ENCODE measurements around the gene EPHA3.

The EPHA3 gene

DNA sequence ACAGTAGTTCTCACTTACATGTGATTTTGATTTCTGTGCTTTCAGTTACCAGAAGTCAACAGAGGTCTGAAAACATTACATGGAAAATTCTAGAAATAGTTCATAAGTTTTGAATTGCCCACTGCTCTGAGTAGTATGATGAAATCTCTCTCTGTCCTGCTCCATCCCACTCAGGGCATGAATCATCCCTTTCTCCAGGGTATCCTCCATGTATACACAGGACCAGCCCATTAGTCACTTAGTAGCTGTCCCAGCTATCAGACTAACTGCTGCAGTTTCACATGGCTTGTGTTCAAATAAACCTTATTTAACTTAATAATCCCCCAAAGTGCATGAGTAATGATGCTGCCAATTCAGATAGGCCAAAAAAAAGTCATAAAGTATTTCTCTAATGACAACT, 38.6 kb downstream of the EPHA3 start:
- DNase-seq (ENCODE audit: low spot score), result peak; percentile 26

DNA sequence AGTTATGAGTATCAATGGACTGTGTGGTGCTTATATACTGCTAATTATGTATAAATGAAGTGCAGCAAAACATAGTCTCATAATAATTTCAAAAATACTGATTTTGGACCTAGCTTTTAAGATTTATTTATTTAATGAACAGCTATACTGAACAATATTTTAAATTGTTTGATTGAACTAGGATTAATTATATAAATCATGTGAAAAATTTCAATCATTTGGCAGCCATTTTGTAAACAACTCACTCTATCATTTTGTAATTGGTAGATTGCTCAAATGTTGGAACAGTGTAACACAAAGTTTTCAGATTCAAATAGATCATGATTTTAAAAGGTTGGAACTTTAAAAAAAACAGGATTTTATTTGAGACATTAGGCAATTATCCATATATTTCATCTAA, 47.0 kb downstream of the EPHA3 start:
- no peak for DNase-seq (ENCODE audit: low spot score)

DNA sequence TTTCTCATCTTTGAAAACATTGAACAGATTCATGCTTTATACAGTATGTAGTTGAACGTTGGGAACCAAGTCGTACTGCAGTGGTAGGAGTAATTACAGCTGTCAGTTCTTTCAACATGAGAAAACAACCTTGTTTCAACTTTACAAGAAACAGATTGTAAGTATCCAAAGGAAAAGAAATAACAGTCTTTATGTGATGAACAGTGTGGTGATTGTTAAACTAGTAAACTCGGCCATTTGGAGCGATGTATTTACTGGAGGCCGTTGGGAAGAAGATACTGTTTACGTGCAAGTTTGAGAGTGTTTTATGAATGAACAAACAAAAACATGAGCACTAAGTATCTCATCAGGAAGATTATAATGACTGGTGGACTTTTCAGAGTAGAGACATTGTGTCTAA, 48.4 kb downstream of the EPHA3 start:
- no peak for DNase-seq (ENCODE audit: low spot score)

DNA sequence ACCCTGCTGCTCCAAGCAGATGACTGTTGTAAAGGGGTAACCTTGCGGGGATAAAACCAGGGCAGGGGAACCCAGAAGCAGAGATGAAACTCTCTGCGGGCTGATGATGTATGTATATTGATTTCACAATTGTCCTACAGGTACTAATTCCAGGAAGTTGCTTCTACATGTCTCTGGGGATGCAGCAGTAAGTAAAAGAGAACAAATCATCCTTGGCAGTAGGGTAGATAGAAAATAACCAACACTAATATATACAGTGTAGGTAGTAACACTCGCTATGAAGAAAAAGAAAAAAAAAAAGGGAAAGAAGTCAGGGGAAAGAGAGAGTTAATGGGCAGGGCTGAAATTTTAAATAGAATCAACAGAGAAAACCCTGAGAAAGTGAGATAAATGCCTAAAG, 50.2 kb downstream of the EPHA3 start:
- no peak for DNase-seq (ENCODE audit: low spot score)

DNA sequence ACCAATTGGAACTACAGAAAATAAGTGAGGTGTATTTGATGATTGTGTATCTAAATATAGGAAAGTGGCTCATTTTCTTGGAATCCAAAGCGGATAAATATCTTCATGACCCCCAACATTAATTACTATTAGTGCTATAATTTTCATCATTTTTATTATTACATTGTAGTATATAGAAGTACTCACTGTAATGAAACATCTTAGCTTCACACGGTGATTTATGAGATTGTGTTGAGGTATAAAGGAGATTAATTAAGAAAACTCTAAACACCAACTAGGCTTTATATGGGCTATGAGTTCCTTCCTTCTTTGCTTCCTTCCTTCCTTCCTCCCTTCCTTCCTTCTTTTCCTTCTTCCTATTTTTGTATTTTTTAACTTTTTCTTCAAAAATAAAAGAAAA, 52.2 kb downstream of the EPHA3 start:
- DNase-seq (ENCODE audit: low spot score), result no peak

DNA sequence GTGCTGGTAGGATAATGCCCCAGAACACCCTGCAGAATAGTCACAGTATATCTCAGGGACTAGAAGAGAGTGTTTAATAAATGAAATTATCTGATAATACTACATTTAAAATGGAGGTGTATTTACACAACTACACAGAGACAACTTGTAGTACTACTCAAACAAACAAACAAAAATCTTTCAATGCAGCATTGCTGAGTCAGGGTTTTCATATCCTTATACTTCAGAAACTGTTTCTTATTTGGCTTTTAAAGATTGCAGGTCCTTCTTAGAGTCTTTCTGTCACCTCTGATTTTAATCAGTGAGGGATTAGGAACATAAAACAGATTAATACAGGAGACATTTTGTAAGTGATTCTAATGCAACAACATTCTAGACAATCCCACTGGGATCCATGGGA, 57.4 kb downstream of the EPHA3 start:
- DNase-seq (ENCODE audit: low spot score), result no peak

DNA sequence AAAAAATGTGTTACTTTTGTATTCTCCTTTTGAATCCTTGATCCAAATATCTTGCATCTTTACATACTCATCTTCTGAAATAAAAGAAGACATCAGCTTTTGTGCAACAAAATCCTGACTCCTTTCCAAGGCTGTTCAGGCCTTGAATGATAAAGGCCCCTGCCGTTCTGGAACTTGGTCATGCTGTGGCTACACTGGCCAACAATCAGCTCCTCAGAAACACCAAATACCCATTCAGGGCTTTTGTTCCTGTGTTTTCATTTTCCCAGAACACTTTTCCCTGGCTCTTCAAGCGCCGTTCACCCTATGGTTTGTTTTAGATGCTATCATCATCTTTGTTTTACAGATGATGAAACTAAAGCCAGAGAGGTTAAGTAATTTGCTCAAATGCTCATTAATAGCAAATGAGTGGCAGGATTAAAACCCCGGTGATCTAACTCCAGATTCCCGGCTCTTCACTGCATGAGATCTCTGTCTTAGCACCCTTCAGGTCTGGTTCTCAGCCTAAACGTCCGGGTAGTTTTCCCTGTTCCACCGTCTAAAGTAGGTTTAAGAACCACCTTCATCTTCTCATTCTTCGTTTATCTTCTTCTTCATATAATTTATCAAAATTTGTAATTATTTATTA, 58.3 kb downstream of the EPHA3 start:
- no peak for DNase-seq (ENCODE audit: low spot score)

DNA sequence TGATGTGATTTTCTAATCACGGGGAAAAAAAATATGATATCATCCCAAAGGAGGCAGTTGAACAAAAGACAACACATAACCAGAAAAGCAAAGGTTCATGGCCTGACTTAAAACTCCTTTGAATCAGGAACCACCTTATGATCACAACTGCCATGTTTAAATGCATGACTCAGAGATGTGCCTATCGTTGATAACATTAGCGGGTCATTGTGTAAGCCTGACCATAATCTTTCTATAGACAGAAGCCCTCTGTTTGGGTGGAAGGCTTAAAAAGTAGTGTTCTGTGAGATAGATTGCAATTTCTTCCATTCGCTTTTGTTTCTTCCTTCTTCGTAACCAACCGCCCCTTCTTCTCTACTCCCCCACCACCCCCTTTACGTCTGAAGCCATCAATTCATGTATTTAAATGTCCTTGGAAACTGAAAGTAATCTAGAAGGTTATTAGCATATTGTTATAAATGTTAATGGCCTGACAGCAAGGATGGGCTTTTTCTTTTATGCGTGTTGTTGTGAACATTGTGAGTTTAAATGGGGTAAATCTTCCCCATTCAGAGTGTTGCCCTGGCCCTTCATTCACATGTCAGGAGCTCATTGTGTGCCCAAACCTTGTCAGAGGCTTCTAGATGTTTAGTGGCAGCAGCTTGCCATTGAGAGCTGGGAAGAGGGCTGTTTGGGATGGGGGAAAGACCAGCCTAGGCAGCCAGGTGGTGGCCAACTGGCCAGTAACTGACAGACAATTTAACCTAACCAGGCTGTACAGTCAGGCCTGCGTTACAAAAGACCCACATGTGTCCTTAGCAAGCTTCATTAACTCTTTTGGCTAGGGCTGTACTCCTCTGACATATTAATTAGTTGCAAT, 64.5 kb downstream of the EPHA3 start:
- DNase-seq (ENCODE audit: low spot score), result no peak

DNA sequence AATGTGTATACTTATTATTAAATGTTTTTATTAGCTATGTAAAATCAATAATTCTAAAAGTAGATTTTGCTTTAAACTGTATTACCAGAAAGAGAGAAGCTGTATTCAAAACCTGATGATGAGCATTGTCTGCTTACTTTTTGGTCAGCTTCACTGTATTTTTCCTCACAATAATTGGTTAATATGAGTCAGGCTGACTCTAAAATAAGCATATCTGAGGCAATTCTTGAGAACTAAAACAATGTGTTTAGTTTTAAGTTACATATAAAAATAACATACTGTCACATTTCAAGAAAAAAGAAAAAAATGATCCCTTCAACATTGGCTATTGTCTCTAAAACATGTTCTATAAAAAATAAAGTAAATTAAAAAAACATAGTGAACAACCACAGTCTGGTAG, 66.1 kb downstream of the EPHA3 start:
- DNase-seq (ENCODE audit: low spot score), result no peak

DNA sequence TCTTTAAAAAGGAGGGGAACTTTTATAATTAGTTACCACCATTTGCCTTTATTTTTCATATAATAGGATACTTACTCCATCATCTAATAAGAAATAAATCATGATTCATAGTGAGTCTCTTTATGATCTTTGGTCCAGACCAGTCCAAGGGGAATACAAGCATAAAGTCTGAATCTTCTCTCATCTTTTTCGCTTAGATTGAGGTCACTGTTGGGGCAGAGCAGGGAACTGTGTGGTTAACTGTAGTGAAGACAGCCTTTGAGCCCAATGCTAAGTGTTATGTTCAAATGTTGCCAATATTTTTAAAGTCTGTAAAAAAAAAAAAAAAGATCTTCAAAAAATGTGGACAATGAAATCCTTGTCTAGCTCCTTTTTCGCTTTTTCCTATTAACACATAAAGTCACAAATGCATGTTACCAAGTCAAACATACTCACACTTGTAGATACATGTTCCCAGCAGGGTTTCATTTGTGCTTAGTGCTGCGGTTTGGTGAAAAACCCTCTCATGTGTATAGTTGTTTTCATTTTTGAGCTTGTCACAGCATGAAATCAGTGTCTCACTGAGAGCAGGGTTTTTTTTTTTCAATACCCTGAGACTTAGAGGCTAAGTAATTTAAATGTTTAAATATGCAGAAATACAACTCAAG, 72.1 kb downstream of the EPHA3 start:
- DNase-seq (ENCODE audit: low spot score), result no peak

DNA sequence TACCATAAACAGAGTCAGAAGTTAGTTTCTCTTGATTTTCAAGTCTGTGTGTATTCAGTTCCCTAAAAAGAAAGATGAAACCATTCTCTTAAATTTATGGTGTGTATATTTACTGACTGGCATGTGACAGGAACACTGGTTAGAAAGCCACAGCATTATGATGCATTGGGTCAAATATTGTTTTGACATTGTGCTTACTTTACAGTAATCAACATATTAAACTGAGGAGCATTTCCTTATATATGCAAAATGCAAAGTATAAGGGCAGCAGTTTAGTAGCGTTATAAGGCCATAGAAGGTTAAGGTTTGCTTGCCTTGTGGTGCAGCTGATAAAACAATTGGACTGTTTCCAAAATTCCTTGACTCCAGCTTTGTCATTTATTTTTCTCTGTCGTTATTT, 72.9 kb downstream of the EPHA3 start:
- DNase-seq (ENCODE audit: low spot score), result no peak

DNA sequence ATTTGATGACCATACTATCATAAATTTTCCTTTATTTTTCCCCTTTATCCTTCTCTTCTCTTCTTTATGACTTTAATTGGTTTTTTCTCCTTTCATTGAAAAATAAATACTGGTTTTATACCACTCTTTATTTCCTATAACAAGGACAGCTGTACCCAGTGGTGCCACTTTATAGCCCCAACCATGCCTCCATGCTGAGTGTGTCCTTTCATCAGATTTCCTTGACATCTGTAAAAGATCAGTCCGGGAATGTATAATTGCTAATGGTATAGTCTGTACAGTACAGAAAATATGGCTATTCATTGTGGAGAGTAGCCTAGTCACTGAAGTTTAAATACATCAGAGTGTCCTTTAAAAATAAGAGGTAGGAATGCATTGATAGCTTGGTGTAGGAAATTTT, 74.6 kb downstream of the EPHA3 start:
- no peak for DNase-seq (ENCODE audit: low spot score)

DNA sequence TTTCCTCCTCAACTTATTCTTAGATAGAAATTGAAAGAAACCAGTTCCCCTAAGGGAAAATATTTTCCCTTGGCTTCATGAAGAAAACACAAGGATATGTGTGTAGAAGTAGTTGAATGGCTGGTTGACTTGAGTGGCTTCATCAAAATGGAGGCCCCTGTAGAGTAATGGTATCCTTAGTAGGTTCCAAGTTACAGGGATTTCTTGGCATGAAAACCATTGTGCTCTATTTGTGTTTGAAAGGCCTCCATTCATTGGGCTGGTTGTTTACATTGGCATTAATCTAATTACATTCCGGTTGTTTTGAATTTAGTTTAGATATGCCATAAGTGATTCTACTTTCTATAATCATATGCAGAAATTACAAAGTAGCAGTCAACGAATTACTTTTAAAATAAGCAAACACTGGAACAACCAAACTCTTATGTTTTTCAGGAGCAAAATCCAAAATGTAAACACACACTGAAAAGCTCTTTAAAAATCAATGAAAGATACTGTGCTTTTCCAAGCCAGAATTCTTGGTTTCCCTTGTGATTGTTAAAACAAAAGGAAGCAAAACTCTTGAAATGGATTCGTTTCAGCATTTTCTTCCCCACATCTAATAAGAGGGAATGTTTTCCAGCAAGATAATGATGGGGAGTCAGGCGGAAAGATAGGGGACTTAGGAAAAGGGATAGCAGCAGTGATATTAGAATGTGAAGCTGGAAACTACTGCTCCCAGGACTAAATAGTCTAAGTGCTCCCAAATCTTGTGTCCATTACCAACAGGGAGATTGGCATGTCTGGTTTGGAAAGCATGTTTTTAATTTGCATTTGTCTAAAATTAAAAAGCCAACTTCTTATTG, 77.0 kb downstream of the EPHA3 start:
- no peak for DNase-seq (ENCODE audit: low spot score)

DNA sequence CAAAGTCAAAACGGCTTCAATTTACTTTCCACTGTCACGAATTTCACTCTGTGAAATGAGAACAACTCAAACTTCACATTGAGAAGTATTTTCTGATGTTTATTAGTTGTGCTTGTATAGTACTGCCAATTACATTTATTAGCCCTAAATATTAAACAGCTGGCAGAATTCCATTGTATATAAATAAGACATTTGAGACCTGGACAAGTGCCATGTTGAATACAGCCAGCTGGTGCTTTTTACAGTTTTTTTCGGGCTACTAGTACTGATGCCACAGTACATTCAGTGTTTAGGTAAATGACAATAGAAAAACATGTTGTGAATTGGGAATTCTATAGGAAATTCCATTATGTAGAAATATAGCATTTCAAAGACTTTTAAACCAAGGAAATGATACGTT, 79.0 kb downstream of the EPHA3 start:
- no peak for DNase-seq (ENCODE audit: low spot score)

DNA sequence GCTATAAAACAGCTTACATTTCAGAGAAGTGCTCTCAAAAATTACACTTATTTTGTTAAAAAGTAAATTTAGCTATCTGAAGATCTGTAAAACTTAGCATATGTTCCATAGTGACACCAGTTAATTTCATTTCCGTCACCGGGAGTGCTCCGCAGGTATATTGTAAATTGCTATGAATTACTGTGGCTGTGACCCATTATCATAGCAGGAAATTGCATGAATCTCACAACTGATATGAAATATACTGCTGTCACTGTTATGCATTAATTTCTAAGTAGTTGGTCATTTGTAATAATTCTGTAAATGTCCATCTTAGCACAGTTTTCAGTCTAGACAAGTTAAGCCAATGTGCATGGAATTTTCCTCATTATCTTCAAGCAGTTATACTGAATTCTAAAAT, 91.2 kb downstream of the EPHA3 start:
- DNase-seq (ENCODE audit: low spot score), result no peak

DNA sequence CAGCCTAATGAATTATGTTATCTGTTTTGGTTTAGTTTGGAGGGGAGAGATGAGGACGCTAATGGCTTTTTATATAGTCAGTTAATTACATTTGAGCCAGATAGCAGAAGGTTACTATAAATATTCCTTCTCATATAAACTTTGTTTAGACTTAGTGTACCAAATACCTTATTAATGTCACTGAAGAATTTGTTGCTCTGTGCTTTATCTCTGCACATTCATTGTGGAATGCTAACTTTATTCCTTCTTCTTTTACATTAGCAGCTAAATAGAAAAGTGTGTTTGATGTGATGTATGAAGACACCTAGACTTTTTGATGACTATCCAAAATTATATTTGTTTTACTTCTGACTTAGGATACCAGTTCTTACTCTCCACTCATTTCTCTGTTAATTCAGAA, 105.2 kb downstream of the EPHA3 start:
- DNase-seq (ENCODE audit: low spot score), result no peak

DNA sequence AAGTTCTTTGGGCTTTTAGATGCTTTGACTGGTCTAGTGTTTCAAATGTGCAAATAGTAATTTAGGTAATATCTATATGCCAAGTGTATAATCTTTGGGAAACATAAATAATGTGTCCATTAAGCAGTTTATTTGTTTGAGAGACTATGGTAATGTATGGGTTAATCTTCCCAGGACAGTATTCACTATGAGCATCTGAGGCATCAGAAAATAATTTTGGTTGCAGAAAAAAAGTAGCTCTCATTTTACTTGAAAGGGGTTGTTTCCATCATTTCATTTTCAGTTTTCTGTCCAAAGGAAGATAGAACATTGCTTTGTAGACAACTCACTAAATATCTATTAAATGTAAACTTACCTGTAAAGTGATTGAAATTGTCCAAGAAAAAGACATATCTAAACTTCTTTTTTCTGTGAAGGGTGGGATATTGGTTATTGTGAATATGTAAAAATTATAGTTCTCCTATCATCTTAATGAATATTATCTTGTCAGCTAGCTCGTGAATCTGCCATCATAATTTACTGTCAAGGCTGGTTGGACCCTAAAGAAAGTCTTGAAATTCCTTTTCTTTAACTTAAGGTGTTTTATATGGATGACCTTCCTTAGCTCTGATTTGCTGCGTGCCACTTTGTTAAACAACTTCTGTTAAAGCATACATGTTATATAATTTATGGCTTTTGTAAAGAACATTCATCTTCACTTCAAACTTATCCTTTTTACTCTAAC, 108.8 kb downstream of the EPHA3 start:
- DNase-seq (ENCODE audit: low spot score), result no peak

DNA sequence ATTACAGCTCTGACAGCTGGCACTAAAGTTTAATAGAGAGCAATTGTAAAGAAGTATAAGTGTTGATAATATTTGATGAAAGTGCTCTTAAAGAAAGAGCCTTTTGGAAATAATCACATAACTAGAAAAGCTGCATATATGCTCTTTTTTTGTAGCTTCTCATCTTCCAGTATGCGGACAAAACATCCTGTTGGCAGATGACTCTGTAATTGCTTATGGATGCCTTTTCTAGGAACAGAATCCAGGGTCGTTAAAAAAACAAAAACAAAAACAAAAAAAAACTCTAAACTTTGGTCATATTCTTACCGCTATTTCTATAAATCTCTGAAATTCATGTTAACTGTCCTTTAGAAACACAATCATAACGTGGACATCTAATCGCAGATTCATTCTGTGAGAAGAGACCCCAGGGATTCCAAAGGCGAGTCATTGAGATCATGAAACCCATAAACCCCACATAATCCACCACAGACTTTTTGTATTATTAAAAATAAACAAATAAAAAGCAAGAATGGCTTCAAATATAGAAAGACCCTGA, 109.8 kb downstream of the EPHA3 start:
- no peak for DNase-seq (ENCODE audit: low spot score)

DNA sequence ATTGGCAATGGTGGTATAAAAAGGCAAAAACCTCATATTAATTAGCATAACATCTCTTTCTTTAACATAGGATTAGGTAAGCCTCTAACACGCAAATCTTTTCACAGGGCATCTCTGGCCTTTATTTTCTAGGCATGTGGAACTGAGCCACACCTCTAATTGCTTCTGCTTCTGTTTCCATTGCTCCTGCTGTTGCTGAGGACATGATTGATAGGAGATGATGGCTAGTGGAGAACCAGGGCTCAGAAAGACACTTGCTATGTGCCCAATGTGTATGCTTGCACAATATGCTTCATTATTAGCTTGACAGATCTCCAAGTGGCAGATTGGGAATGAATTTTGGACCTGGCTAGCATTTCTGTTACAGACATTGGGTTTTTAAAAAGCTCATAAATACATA, 114.5 kb downstream of the EPHA3 start:
- no peak for DNase-seq (ENCODE audit: low spot score)

DNA sequence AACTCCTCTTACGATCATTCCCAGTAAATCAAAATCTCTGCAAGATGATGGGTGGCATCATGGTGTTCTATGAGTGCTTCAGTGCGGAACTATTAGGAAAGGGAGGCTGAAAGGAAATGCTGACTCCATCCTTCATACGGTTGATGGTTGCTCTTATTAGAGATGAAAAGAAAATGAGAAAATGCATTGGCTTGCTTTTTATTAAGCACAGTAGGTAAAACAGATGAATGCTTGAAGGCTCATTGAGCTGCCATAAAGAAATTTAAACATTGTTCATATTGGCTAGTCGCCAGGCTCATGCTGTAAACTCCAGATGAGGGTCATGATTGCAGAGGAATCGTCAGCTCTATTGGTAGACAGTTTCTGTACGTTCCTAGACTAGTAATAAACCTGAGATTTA, 115.8 kb downstream of the EPHA3 start:
- no peak for DNase-seq (ENCODE audit: low spot score)

DNA sequence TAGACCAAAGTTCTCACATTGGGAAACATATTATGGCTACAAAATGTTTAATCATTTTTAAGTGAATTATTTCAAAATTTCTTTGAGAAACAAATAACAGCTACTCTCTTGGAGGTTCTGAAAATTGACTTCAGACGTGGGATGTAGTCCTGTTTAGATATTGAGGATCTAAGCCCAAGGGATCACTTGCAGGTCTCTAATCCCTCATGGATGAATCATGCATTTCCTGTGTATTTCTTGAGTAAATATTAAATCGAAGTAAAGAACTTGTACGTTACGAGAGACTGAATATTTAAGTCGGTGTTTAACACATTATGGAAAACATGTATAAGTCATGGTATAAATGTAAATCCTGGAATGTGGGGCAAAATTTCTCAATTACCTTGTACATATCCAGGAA, 119.8 kb downstream of the EPHA3 start:
- no peak for DNase-seq (ENCODE audit: low spot score)

DNA sequence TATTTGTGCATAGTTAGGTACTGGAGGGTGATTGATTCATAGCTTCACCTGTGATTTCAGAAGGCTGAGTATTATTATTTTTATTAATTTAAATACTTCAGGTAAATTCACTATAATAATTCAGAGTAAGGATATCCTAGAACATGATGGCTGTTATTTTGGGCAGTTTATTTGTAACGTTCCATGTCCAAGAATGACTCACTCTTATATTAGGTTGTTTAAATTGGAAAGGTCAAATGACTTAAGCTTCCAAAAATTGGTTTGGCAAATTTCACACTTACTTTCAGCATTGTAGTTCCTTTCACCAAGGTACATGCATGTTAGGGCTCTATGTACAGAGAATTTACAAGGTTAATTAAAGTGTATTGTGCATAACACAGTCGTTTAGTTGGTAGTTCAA, 120.2 kb downstream of the EPHA3 start:
- DNase-seq (ENCODE audit: low spot score), result no peak

Data from hepatic stellate cell (primary cell).